IMR-90 (cell line): Measurements from ENCODE around the gene OR6V1. TPM values are rescaled to one million over a fixed set of nuclear protein-coding genes. Genes with fewer than 3 reads are reported as not detected.

Source experiments
- ATAC-seq: fragments of 200-7000 bp; cut with Tn5 transposase; 2 replicates; pipeline ENCODE4 v1.9.1; 2020; ENCODE audit warnings: low read depth, mild to moderate bottlenecking, moderate library complexity
- BruUV-seq: library from RNA; stranded (reverse); fragments of 400-500 nt; replicated peaks from 2 replicates; lab custom pipeline; 2021; lab: Mats Ljungman, UMichigan
- CTCF ChIA-PET: fragments of 300-600 bp; formaldehyde crosslinking; extraction: SDS; loops from one replicate; lab custom pipeline; 2021; ENCODE audit warnings: antibody characterized with exemption; lab: Yijun Ruan, JAX
- POLR2A ChIA-PET: fragments of 300-600 bp; sonication (Branson Sonifier 250); formaldehyde crosslinking; loops from one replicate; lab custom pipeline; 2022; ENCODE audit warnings: antibody characterized with exemption; ENCODE audit not compliant: unreplicated experiment; lab: Charles Lee
- DNase-seq: peaks from one replicate; pipeline ENCODE4 v3.0.0; 2013
- H2AFZ ChIP-seq: replicated peaks from 2 replicates; pipeline ENCODE3; 2013; ENCODE audit warnings: low read length, mild to moderate bottlenecking; ENCODE audit not compliant: poor library complexity
- H2AK5ac ChIP-seq: 2 replicates; pipeline ENCODE4 v1.6.1; 2013; ENCODE audit warnings: low read depth, low read length, inconsistent platforms
- H2AK9ac ChIP-seq: replicated peaks from 2 replicates; pipeline ENCODE3; 2013; ENCODE audit warnings: mild to moderate bottlenecking, low read depth, low read length, moderate library complexity; ENCODE audit not compliant: poor library complexity
- H2BK120ac ChIP-seq: 2 replicates; pipeline ENCODE4 v1.6.1; 2013; ENCODE audit warnings: low read depth, low read length, inconsistent platforms
- H2BK15ac ChIP-seq: 3 replicates; pipeline ENCODE4 v1.6.1; 2013; ENCODE audit warnings: low read depth, low read length, inconsistent platforms
- H2BK20ac ChIP-seq: 2 replicates; pipeline ENCODE4 v1.6.1; 2013; ENCODE audit warnings: low read depth, mild to moderate bottlenecking, inconsistent platforms, low read length, moderate library complexity
- H2BK5ac ChIP-seq: 2 replicates; pipeline ENCODE4 v1.6.1; 2013; ENCODE audit warnings: mild to moderate bottlenecking, low read depth, low read length, inconsistent platforms; ENCODE audit not compliant: poor library complexity, severe bottlenecking
- H3K14ac ChIP-seq: replicated peaks from 2 replicates; pipeline ENCODE4 v1.6.1; 2013; ENCODE audit warnings: low read depth, low read length, inconsistent platforms
- H3K18ac ChIP-seq: 2 replicates; pipeline ENCODE4 v1.6.1; 2013; ENCODE audit warnings: low read depth, low read length, control low read depth
- H3K23ac ChIP-seq: 2 replicates; pipeline ENCODE4 v1.6.1; 2013; ENCODE audit warnings: low read depth, low read length, inconsistent platforms
- H3K27ac ChIP-seq: 2 replicates; pipeline ENCODE4 v1.5.1; 2013; ENCODE audit warnings: mild to moderate bottlenecking, control low read depth, low read length; ENCODE audit not compliant: insufficient read depth
- H3K27me3 ChIP-seq: 2 replicates; pipeline ENCODE4 v1.6.1; 2013; ENCODE audit warnings: low read length; ENCODE audit not compliant: control insufficient read depth, insufficient read depth
- H3K36me3 ChIP-seq: 2 replicates; pipeline ENCODE4 v1.6.1; 2013; ENCODE audit warnings: low read length, mixed read lengths; ENCODE audit not compliant: control insufficient read depth, insufficient read depth
- H3K4ac ChIP-seq: 2 replicates; pipeline ENCODE4 v1.6.1; 2013; ENCODE audit warnings: low read depth, low read length, inconsistent platforms
- H3K4me1 ChIP-seq: 2 replicates; pipeline ENCODE4 v1.6.1; 2013; ENCODE audit warnings: low read length, mixed read lengths; ENCODE audit not compliant: control insufficient read depth, insufficient read depth
- H3K4me2 ChIP-seq: 2 replicates; pipeline ENCODE4 v1.6.1; 2013; ENCODE audit warnings: low read depth, mild to moderate bottlenecking, control low read depth, low read length, moderate library complexity
- H3K4me3 ChIP-seq: 2 replicates; pipeline ENCODE4 v1.5.1; 2013; ENCODE audit warnings: low read depth, mild to moderate bottlenecking, control low read depth, low read length, moderate library complexity; ENCODE audit not compliant: insufficient read depth
- H3K56ac ChIP-seq: 2 replicates; pipeline ENCODE4 v1.6.1; 2013; ENCODE audit warnings: low read length, inconsistent platforms; ENCODE audit not compliant: insufficient read depth; ENCODE audit errors: extremely low read depth
- H3K79me1 ChIP-seq, 2 experiments: 2 replicates each; pipeline ENCODE4 v1.6.1; 2013; ENCODE audit warnings: low read length in 2 of 2, inconsistent platforms in 1 of 2, low read depth in 1 of 2
- H3K9ac ChIP-seq: 2 replicates; pipeline ENCODE4 v1.6.1; 2013; ENCODE audit warnings: low read depth, low read length, control low read depth
- H3K9me1 ChIP-seq: 2 replicates; pipeline ENCODE4 v1.6.1; 2013; ENCODE audit warnings: low read length, inconsistent platforms; ENCODE audit not compliant: insufficient read depth
- H3K9me3 ChIP-seq: 2 replicates; pipeline ENCODE4 v1.6.1; 2013; ENCODE audit warnings: low read length; ENCODE audit not compliant: control insufficient read depth, insufficient read depth
- H4K20me1 ChIP-seq: 2 replicates; pipeline ENCODE4 v1.6.1; 2013; ENCODE audit warnings: low read length, inconsistent platforms; ENCODE audit not compliant: insufficient read depth
- H4K5ac ChIP-seq: 2 replicates; pipeline ENCODE4 v1.6.1; 2013; ENCODE audit warnings: mild to moderate bottlenecking, low read depth, low read length, control low read depth
- H4K8ac ChIP-seq, 2 experiments: 2 replicates each; pipeline ENCODE4 v1.6.1; 2013; ENCODE audit warnings: low read depth in 2 of 2, low read length in 2 of 2, control low read depth in 1 of 2, inconsistent platforms in 1 of 2
- H4K91ac ChIP-seq: 2 replicates; pipeline ENCODE4 v1.6.1; 2013; ENCODE audit warnings: low read depth, low read length, inconsistent platforms; ENCODE audit not compliant: insufficient read depth
- ELK1 ChIP-seq: fragments of 150-350 bp; IDR thresholded peaks from 2 replicates; pipeline ENCODE4 v1.6.1; 2016; ENCODE audit warnings: low read depth, mild to moderate bottlenecking, low read length, moderate library complexity, borderline replicate concordance
- FOS ChIP-seq: fragments of 150-350 bp; IDR thresholded peaks from 2 replicates; pipeline ENCODE4 v1.6.1; 2016; ENCODE audit warnings: low read depth, low read length
- NFE2L2 ChIP-seq: fragments of 150-350 bp; IDR thresholded peaks from 2 replicates; pipeline ENCODE4 v1.6.1; 2016; ENCODE audit warnings: low read depth, mild to moderate bottlenecking, low read length
- RFX5 ChIP-seq: IDR thresholded peaks from 2 replicates; pipeline ENCODE4 v1.8.0; 2012; ENCODE audit warnings: low read depth, mild to moderate bottlenecking, low read length, moderate library complexity
- WGBS, 2 experiments: methylation state at CpG; one replicate each; pipeline versions ENCODE4 v1.1.5 to v1.1.7; 2013; ENCODE audit warnings: missing lambda C conversion rate in 2 of 2; ENCODE audit not compliant: insufficient read length in 1 of 2; ENCODE audit errors: extremely low coverage in 2 of 2; 5-methylcytosine and 5-hydroxymethylcytosine counted together
- dilution Hi-C: fragments of 300-500 bp; cut with HindIII; formaldehyde crosslinking; loops from one replicate; pipeline ENCODE4 v1.14.3; 2018; ENCODE audit warnings: low sequenced_read_pairs; ENCODE audit not compliant: unreplicated experiment
- in situ Hi-C: fragments of 300-500 bp; cut with MboI; formaldehyde crosslinking; loops from 3 replicates; pipeline ENCODE4 v1.14.3; 2019; ENCODE audit warnings: low sequenced_read_pairs, inconsistent platforms, mixed read lengths
- intact Hi-C: fragments of 100-400 bp; cut with micrococcal nuclease; formaldehyde crosslinking; loops from 2 replicates; pipeline ENCODE4 v1.10.0; 2022
- polyA plus RNA-seq, 3 experiments: library from polyadenylated mRNA; depleted of rRNA; stranded (reverse); fragments of >200 nt; gene quantifications; 2 replicates each; pipeline ENCODE4 v1.2.3, GENCODE V29; 2012; ENCODE audit warnings: low replicate concordance in 1 of 3
- total RNA-seq: library from RNA; depleted of rRNA; stranded (reverse); fragments of >200 nt; gene quantifications from 2 replicates; pipeline ENCODE4 v1.2.3, GENCODE V29; 2012

OR6V1 gene
- total and polyA plus RNA-seq, 2 of the 4 experiments (the other 2 are of a cell fraction), result not detected

DNA sequence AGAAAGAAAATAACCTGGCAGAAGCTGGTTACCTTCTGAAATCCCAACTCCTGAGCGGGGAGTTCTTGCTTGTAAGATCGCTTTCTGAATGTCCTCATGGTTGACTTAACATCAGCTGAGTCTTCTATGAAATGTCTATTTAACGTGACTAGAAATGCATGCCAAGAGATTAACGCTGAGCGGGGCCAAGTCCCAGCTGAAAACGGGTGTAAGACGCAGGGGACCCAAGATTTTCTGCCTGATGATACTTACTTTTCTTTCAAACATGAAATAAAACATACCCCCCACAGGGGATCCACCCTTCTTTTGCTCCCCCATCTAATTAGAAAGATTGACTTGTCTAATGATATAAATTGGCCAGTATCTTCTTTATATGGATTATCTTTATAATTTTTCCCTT is 40.1 kb upstream of the OR6V1 start:
- no peak overlapping the region for H3K4me3 ChIP-seq
- H3K4me2 ChIP-seq, result no peak overlapping the region
- H3K9me3 ChIP-seq, result no peaks in the 10 kb centered on the region
- no peak overlapping the region for H2AFZ ChIP-seq
- H3K36me3 ChIP-seq, result no peaks in the 10 kb centered on the region
- no peaks in the 10 kb centered on the region for H3K4me1 ChIP-seq
- no peak overlapping the region for H3K4ac ChIP-seq
- in situ Hi-C loops (loop anchor here (5.0 to 25.0 kb wide), 2 partner anchors 205 to 425 kb away; partner anchors contain the start of gene TAS2R60), dilution Hi-C loops (no loop called here), intact Hi-C loops (no loop called here)
- H4K5ac ChIP-seq, result no peak overlapping the region
- H3K79me1 ChIP-seq, result no peaks in the 10 kb centered on the region
- H3K18ac ChIP-seq, result no peak overlapping the region
- no peaks in the 10 kb centered on the region for H4K20me1 ChIP-seq
- no peaks in the 10 kb centered on the region for H3K9me1 ChIP-seq
- H2AK9ac ChIP-seq, result no peak overlapping the region
- TF ChIP-seq NFE2L2 (no peak), RFX5 (no peak), FOS (no peak), ELK1 (no peak)
- H2BK5ac ChIP-seq, result no peak overlapping the region
- 30% methylated on average over 2 of the region's 7 CpGs; no CpG with 5 or more reads in 1 of the 2 experiments for WGBS, 2 experiments
- no peaks in the 10 kb centered on the region for H3K27me3 ChIP-seq
- H3K56ac ChIP-seq, result no peak overlapping the region
- H3K23ac ChIP-seq, result no peak overlapping the region
- H4K91ac ChIP-seq, result no peak overlapping the region
- no peak overlapping the region for H3K9ac ChIP-seq
- H2BK20ac ChIP-seq, result no peak overlapping the region
- no peak overlapping the region for H2BK15ac ChIP-seq
- POLR2A ChIA-PET, result no interaction called here
- no peak for ATAC-seq
- no peak for DNase-seq
- H2AK5ac ChIP-seq, result no peak overlapping the region
- H3K14ac ChIP-seq, result no peak overlapping the region
- no TSS peak for BruUV-seq
- no peak overlapping the region for H2BK120ac ChIP-seq
- H4K8ac ChIP-seq, result no peak overlapping the region
- no peak overlapping the region for H3K27ac ChIP-seq
- CTCF ChIA-PET, result interaction anchor here (0.8 to 5.3 kb wide), 2 partner anchors 8 to 205 kb away, joined by 5 to 69 read pairs; no protein-coding TSS in a partner anchor
